Measurements from ENCODE around the gene PTF1A.

Gene PTF1A

GRCh38 chr10:23186697-23187096 is 5.4 kb upstream of the PTF1A start:
- Histone ChIP-seq H3K27me3 (no peaks in the 10 kb centered on the region), H3K36me3 (no peaks in the 10 kb centered on the region), H3K9me3 (peaks cover 10% of the 10 kb centered on the region), H3K27ac (no peak overlapping the region), H4K20me1 (no peaks in the 10 kb centered on the region), H3K4me1 (no peaks in the 10 kb centered on the region), H3K9ac (no peak overlapping the region), H3K4me3 (no peak overlapping the region), H3K4me2 (no peak overlapping the region)
- no peak for TF ChIP-seq Cebpa-rat (IDR thresholded peaks at IDR 0.05)

- no peak for TF ChIP-seq Cebpa-rat (IDR thresholded peaks at IDR 0.05)
- Histone ChIP-seq H3K27ac (no peak overlapping the region), H4K20me1 (no peaks in the 10 kb centered on the region), H3K36me3 (no peaks in the 10 kb centered on the region), H3K4me1 (no peaks in the 10 kb centered on the region), H3K4me2 (no peak overlapping the region), H3K27me3 (no peaks in the 10 kb centered on the region), H3K9ac (no peak overlapping the region), H3K4me3 (no peak overlapping the region), H3K9me3 (peaks cover 14% of the 10 kb centered on the region)
Measured at GRCh38 chr10:23187155-23187554, 5.0 kb upstream of the PTF1A start.

GRCh38 chr10:23189024-23189423 is 3.1 kb upstream of the PTF1A start:
- H3K4me3 ChIP-seq: no peak overlapping the region
- no peak overlapping the region for H3K4me2 ChIP-seq
- no peak overlapping the region for H3K9ac ChIP-seq
- H4K20me1 ChIP-seq: no peaks in the 10 kb centered on the region
- peaks cover 29% of the 10 kb centered on the region for H3K9me3 ChIP-seq
- H3K27ac ChIP-seq: no peak overlapping the region
- no peaks in the 10 kb centered on the region for H3K4me1 ChIP-seq
- H3K36me3 ChIP-seq: no peaks in the 10 kb centered on the region
- no peak for TF ChIP-seq Cebpa-rat (IDR thresholded peaks at IDR 0.05)
- no peaks in the 10 kb centered on the region for H3K27me3 ChIP-seq

- no peak for TF ChIP-seq Cebpa-rat (IDR thresholded peaks at IDR 0.05)
- H3K36me3 ChIP-seq: no peaks in the 10 kb centered on the region
- no peaks in the 10 kb centered on the region for H3K27me3 ChIP-seq
- no peak overlapping the region for H3K27ac ChIP-seq
- no peak overlapping the region for H3K9ac ChIP-seq
- H4K20me1 ChIP-seq: no peaks in the 10 kb centered on the region
- H3K4me1 ChIP-seq: no peaks in the 10 kb centered on the region
- H3K9me3 ChIP-seq: peaks cover 43% of the 10 kb centered on the region
- no peak overlapping the region for H3K4me3 ChIP-seq
- no peak overlapping the region for H3K4me2 ChIP-seq
Measured at GRCh38 chr10:23190872-23191763, 994 bp upstream of the PTF1A start.

GRCh38 chr10:23192712-23193434 is 761 bp downstream of the PTF1A start:
- Histone ChIP-seq H3K4me2 (no peak overlapping the region), H3K4me3 (no peak overlapping the region), H3K27me3 (no peaks in the 10 kb centered on the region), H3K36me3 (no peaks in the 10 kb centered on the region), H3K4me1 (no peaks in the 10 kb centered on the region), H4K20me1 (no peaks in the 10 kb centered on the region), H3K9me3 (peaks cover 43% of the 10 kb centered on the region), H3K9ac (no peak overlapping the region), H3K27ac (no peak overlapping the region)
- TF ChIP-seq Cebpa-rat (IDR thresholded peaks at IDR 0.05): no peak

GRCh38 chr10:23193435-23194074 is 1.4 kb downstream of the PTF1A start:
- Histone ChIP-seq H3K4me2 (no peak overlapping the region), H3K9ac (no peak overlapping the region)

GRCh38 chr10:23194471-23194965 is 2.4 kb downstream of the PTF1A start:
- H3K4me3 ChIP-seq: no peak overlapping the region
- no peaks in the 10 kb centered on the region for H3K4me1 ChIP-seq
- no peak overlapping the region for H3K27ac ChIP-seq
- no peak overlapping the region for H3K9ac ChIP-seq
- H3K9me3 ChIP-seq: peaks cover 52% of the 10 kb centered on the region
- H4K20me1 ChIP-seq: no peaks in the 10 kb centered on the region
- no peak overlapping the region for H3K4me2 ChIP-seq
- H3K36me3 ChIP-seq: no peaks in the 10 kb centered on the region
- H3K27me3 ChIP-seq: peaks cover 9% of the 10 kb centered on the region
- TF ChIP-seq Cebpa-rat (IDR thresholded peaks at IDR 0.05): no peak

More at GRCh38 chr10:23193435-23194074, 1.4 kb downstream of the PTF1A start:
- no peaks in the 10 kb centered on the region; the same call in 1 of the 2 replicates for H3K27me3 ChIP-seq
- H3K4me3 ChIP-seq: no peak overlapping the region
- no peak overlapping the region for H3K27ac ChIP-seq
- H3K36me3 ChIP-seq: no peaks in the 10 kb centered on the region
- TF ChIP-seq Cebpa-rat (IDR thresholded peaks at IDR 0.05): no peak
- no peaks in the 10 kb centered on the region for H3K4me1 ChIP-seq
- H4K20me1 ChIP-seq: no peaks in the 10 kb centered on the region
- H3K9me3 ChIP-seq: peaks cover 43% of the 10 kb centered on the region

- Histone ChIP-seq H3K27me3 (peaks cover 16% of the 10 kb centered on the region), H4K20me1 (no peaks in the 10 kb centered on the region), H3K27ac (no peak overlapping the region), H3K36me3 (no peaks in the 10 kb centered on the region), H3K4me2 (no peak overlapping the region), H3K4me1 (no peaks in the 10 kb centered on the region), H3K9ac (no peak overlapping the region), H3K4me3 (no peak overlapping the region), H3K9me3 (peaks cover 59% of the 10 kb centered on the region)
- TF ChIP-seq Cebpa-rat (IDR thresholded peaks at IDR 0.05): no peak
Measured at GRCh38 chr10:23194966-23195845, 3.1 kb downstream of the PTF1A start.
